ENCODE results near the gene PNPLA3.

The PNPLA3 gene

GRCh38 chr22:43968614-43969013 is 45.0 kb downstream of the PNPLA3 start:
- no peak for DNase-seq

DNA sequence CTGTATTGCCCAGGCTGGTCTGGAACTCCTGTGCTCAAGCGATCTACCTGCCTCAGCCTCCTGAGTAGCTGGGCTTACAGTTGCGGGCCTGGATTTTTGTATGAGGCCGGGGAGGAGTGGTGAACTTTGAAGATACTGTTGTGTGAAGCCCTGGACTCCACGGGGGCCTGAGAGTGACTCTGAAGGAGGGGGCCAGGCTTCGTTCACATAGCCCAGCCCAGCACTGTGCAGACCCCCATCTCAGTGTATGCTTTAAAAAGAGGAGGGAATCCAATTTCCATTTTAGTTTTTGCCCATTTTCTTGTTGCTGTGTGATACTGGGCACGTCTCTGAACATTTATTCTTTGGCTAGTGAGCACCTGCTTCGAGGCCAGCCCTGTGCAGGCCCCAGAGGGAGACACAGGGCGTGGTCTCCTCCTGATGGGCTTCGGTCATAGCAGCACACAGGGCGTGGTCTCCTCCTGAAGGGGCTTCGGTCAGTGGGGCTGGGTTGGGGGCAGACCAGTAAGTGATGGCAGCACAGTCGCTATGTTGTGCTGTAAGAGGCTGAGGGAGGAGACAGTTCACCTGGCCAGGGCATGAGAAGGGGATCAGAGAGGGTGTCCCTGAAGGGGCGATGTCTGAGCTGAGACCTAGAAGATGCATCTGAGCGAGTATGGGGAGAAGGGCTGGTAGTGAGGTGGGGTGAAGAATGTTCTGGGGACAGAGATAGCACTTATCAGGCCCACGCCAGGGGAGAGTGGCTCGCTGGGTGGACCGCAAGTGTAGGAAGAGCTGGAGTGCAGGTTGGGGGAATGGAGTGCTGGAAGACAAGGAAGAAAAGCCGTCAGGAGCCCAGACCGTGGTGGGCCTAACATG is 45.6 kb downstream of the PNPLA3 start:
- DNase-seq = no peak

- no peak for DNase-seq
These were observed 46.6 kb downstream of the PNPLA3 start for GRCh38 chr22:43969989-43970755.

- DNase-seq = no peak
These were observed 47.5 kb downstream of the PNPLA3 start for GRCh38 chr22:43971112-43971511.

DNA sequence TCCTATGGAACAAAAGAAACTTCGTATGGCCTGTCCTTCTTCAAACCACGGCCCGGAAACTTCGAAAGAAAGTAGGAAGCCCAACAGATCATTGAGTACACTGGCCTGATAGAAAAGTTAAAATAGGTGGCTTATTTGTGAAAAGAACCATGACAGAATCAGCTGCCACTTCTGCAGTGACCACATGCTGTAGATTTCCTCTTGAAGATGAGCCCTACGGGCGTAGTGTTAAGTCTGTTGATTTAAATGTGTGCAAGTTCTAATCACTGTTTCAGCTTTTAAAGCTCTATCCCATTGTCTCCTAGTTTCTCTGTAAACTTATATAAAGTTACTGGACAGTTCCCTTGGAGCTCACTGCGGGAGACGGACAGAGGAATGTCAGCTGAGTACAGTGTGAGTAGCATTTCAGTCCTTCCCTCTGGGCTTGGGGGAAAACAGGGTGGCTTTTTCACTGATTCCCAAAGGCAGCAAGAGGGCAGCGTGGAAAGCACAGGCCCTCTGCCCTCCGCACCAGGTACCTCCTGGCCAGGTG is 49.4 kb downstream of the PNPLA3 start:
- no peak for DNase-seq

DNA sequence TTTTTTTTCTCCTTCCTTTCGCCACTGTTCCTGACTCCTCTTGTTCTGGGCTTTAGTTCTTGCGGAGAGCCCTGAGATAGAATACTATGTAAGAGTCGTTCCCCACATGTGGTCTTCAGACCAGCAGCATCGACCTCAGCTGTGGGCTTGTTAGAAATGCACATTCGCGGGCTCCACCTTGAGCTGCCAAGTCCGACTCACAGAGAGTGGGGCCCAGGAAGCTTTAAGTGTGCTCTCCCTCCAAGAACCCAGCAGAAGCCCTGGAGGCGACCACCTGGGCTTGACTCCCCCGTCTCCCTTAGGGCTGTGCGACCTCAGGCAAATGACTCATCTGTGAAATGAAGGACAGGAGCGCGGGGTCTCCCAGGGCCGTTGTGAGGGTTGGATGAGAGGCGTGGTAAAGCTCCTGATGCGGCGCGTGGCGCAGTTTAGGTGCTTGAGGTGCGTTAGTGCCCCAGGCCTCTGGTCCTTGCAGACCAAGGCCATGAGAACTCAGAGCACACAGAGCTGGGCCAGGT is 50.5 kb downstream of the PNPLA3 start:
- DNase-seq = no peak

DNA sequence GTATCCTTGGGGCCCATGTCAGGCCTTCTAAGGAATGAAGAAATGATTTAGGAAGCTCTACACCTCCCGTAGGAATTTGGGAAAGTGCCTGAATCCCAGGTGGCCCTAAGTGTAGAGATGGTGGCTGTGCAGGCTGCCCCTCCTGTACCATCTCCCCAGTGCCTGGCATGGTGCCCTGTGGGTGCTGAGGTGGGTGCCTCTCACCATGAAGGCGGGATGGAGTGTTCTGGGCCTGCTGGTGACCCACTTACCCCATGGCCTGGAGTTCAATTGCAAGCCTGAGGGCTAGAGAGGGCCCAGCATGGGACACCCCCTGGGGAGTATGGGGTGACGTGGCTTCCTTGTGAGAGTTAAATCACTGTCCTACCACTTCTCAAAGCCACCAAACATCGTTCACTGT is 51.4 kb downstream of the PNPLA3 start:
- DNase-seq = no peak

DNA sequence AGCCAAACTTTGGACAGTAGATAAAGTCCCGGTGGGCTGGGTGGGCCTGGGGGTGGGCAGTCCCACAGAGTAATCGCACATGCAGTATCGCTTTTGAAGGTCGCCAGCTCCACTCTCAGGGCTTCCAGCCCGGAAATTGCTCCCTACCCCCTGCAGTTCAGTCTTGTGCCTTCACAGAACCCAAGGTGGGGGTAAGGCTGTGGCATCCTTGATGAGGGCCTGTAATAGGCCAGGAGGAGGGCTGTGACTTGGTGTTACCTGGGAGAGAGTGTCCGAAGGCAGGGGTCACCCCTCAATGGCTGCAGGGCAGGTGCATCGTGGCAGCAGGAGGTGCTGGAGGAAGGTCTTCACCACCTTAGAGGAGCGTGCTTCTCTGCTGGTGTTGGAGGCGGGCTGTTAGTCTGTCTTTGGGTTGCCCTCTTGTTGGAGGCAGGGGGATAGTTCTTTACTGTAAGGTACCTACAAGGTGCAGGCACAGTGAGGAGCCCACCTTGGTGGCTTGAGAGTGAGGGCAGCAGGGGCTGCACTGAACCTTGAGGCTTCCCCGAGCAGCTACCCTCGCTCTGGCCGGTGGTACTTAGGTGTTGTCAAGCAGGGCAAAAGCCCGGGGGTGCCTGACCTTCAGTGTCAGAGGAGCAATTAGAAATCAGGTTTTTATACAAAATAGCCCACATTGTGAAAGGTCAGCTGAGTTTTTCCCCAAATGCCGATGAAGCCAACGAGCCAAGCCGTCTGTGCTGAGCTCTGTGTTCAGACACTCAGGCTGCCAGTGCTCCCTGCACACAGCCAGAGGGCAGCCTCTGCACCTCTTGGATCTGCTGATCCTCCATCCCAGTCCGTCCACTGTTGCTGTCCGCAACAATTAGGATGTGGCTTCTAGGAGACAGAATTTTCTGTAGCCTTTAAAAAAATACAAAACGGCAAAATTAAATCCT is 53.5 kb downstream of the PNPLA3 start:
- no peak for DNase-seq

DNA sequence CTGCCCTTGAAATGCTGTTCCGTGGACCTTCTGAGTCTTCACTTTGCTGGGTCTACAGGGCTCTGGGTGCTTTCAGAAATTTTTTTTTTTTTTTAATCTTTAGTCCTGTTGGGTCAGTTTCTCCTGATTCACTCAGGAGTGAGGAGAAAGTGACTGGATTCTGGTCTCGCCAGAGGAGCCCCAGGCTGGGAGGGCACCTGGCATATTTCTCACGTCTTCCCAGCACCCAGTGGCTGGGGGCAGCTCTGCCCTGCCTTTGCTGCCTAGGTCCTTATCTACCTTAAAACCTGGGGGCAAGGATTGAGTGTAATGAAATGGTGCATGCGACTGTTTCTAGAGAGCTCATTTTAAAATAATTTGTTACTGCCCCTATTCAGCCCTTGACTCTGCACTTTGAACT is 55.0 kb downstream of the PNPLA3 start:
- no peak for DNase-seq

GRCh38 chr22:43980579-43980978 is 57.0 kb downstream of the PNPLA3 start:
- DNase-seq = no peak

- no peak for DNase-seq
These were observed 57.4 kb downstream of the PNPLA3 start for GRCh38 chr22:43980996-43981395.

DNA sequence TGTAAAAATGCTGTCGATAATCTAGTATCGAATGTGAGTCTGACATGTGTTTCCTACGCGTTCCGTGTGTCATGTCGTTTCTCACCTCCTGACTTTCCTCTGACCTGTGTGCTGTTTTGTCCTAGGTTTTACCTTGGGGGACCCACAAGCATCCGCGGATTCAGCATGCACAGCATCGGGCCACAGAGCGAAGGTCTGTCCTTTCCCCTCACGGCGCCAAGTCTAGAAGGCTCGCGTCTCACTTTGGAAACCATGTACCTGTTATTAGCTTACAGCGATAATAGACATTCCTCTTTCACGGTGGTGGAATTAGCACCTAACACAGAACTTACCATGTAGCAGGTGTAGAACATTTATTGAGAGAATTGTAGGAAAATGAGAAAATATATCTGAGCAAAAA is 60.2 kb downstream of the PNPLA3 start:
- no peak for DNase-seq

- DNase-seq = no peak
These were observed 61.9 kb downstream of the PNPLA3 start for GRCh38 chr22:43985532-43985931.

DNA sequence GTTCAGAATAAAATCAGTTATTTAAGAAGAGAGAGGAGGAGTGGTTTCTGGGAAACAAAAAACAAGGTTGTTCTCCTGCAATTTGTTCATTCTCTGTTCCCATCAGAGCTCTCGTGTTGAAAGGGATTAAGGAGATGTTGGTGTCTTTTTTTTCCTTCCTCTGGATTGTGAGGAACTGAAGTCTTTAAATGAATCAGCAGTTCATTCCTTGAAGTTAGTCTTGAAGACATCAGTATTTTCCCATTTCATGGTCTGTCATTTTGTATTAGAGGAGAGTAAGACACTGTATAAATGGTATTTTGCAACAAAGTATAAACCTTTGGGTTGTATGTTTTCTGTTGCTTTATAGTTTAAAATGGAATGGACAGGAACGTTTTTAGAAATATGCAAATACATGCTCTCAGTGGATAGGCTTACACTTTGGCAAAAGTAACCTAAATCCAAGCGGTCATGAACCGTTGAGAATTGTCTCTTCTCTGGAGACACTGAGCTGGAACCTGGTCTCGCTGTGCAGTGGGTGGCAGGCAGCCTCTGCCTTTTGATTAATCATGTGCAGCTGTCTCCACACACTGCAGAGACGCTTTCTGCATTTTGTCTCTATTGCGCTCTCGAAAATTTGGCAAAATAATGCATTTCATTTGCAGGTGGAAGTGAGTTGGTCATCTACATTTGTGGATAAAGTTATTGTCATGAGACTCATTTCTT is 64.7 kb downstream of the PNPLA3 start:
- no peak for DNase-seq

DNA sequence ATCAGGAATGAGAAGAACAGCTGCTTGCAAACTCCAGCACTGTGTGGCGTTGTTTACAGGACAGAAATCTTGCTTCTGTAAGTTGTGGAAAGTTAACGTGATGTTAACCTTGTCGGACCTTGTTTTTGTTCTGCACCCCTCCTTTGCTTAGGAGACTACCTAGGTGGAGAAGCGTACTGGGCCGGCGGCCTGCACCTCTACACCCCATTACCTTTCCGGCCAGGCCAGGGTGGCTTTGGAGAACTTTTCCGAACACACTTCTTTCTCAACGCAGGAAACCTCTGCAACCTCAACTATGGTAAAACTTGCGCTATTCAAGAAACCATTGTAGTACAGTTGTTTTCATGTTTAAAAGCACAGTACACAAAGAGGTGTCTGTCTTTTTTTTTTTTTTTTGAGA is 65.4 kb downstream of the PNPLA3 start:
- DNase-seq = no peak

- no peak for DNase-seq
These were observed 66.4 kb downstream of the PNPLA3 start for GRCh38 chr22:43990044-43990443.

GRCh38 chr22:43991316-43992020 is 67.9 kb downstream of the PNPLA3 start:
- no peak for DNase-seq

DNA sequence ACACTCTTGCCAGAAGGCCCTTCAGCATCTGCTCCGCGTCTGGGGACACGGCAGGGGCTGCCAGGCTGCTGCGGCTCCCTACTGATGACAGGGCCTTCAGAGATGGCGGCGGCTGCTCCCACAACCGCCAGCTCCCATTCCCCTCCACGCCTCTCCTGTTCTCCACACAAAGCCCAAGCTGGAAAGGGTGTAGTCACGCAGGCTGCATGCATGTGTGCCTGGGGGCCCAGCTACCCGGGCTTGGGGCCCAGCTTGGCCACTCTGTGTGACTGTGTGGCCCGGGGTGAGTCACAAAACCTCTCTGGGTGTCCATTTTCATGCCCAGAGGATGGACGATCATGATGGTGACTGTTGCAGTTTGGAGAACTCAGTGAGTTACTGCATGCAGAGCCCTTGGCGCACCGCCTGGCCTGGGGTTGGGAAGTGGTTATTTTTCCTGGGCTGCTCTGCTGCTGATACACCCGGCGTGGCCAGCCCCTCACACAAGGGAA is 68.8 kb downstream of the PNPLA3 start:
- no peak for DNase-seq

DNA sequence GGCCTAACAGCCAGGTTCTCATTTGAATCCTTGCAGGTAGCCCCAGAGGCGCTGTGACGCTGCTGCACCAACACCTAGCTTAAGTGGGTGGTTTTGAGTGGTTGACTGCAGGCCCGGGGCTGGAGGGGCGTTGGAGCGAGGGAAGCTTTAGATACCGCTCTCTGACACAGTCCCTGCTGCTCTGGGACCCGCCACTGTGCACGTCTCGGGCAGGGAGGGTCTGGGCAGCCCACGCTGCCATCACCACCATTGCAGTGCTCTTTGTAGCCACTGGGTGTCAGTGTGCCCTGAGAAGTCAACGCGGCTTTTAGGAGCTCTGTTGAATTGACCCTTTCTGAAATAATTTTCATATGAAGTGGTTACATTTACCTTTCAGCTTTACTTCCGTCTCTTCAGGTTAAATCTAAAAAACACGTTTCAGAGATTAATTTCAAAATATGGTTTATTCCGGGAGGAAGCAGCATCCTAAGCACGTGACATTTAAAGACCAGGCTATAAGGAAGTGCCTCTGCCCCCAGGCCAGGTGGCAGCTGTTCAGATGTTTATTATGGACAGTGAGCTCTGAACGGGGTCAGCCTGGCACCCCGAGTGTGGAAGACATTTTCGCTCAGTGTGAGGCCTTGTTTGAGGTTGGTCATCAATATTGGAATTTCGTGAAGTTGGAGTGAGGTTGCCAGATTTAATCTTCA is 69.6 kb downstream of the PNPLA3 start:
- no peak for DNase-seq

DNA sequence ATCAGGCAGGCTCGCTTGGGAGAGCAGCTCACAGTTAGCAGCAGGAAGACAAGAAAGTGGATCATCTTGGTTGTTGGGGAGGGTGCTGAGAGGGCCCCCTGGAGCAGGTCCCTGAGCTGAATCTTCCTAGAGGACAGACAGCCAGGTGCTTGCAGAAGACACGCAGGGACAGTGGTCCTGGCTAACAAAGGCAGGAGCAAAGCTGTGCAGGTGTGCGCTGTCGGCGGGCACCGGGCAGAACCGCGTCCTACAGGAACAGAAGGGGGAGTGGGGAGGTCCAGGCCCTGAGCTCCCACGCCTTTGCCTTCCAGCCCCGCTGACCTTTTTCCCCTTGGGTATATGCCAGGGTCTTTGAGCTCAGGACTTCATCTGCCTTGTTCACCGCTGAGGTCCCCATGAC is 70.4 kb downstream of the PNPLA3 start:
- DNase-seq = no peak

DNA sequence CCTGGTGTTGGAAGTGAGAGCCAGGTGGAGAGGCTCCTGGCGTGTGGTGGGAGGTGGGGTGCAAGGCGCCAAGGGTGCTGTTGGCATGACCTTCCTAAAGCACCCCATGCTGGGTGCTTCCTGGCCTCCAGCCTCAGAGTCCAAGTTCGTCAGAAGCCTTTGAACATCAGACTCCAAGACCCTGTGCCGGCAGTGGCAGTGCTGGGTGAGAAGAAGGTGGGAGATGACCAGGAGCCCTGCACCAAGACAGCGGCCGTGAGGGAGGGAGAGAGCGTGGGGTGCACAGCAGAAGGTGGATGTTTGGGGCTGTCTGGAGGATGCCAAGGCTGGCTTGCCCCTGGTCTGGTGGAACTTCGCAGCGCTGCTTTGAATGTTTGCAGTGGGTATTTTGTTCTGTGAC is 70.8 kb downstream of the PNPLA3 start:
- no peak for DNase-seq
